DOHH2 (cell line): Measurements from ENCODE around the gene WDR5.

Experiments used
- H3F3A ChIP-seq: fragments of 200-600 bp; sonication (generic), shearing (Covaris generic); 2 replicates; pipeline ENCODE4 v1.6.0; 2016; ENCODE audit warnings: antibody characterized with exemption, mild to moderate bottlenecking; ENCODE audit not compliant: control insufficient read depth, insufficient read depth
- H3K27ac ChIP-seq: fragments of 200-600 bp; sonication (generic); 2 replicates; pipeline ENCODE4 v1.5.1; 2014; ENCODE audit warnings: low read depth, mild to moderate bottlenecking, low read length, moderate library complexity
- H3K27me3 ChIP-seq: fragments of 200-600 bp; sonication (generic); 2 replicates; pipeline ENCODE4 v1.6.1; 2014; ENCODE audit warnings: mild to moderate bottlenecking, low read length, mixed read lengths; ENCODE audit not compliant: control insufficient read depth
- H3K36me3 ChIP-seq: fragments of 200-600 bp; sonication (generic); 2 replicates; pipeline ENCODE4 v1.6.1; 2014; ENCODE audit warnings: mild to moderate bottlenecking, low read length, moderate library complexity, mixed read lengths; ENCODE audit not compliant: control insufficient read depth
- H3K4me1 ChIP-seq: fragments of 200-600 bp; sonication (generic); 2 replicates; pipeline ENCODE4 v1.6.1; 2014; ENCODE audit warnings: mild to moderate bottlenecking, low read length, mixed read lengths; ENCODE audit not compliant: control insufficient read depth
- H3K4me2 ChIP-seq: fragments of 200-600 bp; sonication (generic); 2 replicates; pipeline ENCODE4 v1.6.0; 2014; ENCODE audit warnings: mild to moderate bottlenecking, low read length, moderate library complexity
- H3K4me3 ChIP-seq: fragments of 200-600 bp; sonication (generic); 2 replicates; pipeline ENCODE4 v1.5.1; 2014; ENCODE audit warnings: mild to moderate bottlenecking, low read length, mixed read lengths
- H3K79me2 ChIP-seq: fragments of 200-600 bp; sonication (generic); 2 replicates; pipeline ENCODE4 v1.6.1; 2014; ENCODE audit warnings: mild to moderate bottlenecking, low read length, mixed read lengths; ENCODE audit not compliant: control insufficient read depth
- H3K9me2 ChIP-seq: fragments of 200-600 bp; sonication (generic); replicated peaks from 2 replicates; pipeline ENCODE4 v1.6.1; 2014; ENCODE audit warnings: mild to moderate bottlenecking, low read length, mixed read lengths; ENCODE audit not compliant: control insufficient read depth
- H3K9me3 ChIP-seq: fragments of 200-600 bp; sonication (generic); 2 replicates; pipeline ENCODE4 v1.6.1; 2014; ENCODE audit warnings: antibody characterized with exemption, low read length, mixed read lengths; ENCODE audit not compliant: control insufficient read depth, insufficient read depth
- H4K20me1 ChIP-seq: fragments of 200-600 bp; sonication (generic); 2 replicates; pipeline ENCODE4 v1.6.0; 2014; ENCODE audit warnings: low read depth, mild to moderate bottlenecking, antibody characterized with exemption, low read length, moderate library complexity; ENCODE audit not compliant: control insufficient read depth, insufficient read depth
- EZH2phosphoT487 ChIP-seq: fragments of 200-600 bp; sonication (generic); IDR thresholded peaks from 2 replicates; pipeline ENCODE4 v1.6.1; 2017; ENCODE audit warnings: borderline replicate concordance, mild to moderate bottlenecking, antibody characterized with exemption, low read length, moderate library complexity, mixed read lengths
- TF ChIP-seq, protein P1 (sequence below): fragments of 200-600 bp; sonication (generic); IDR thresholded peaks from one replicate; pipeline ENCODE4 v1.5.1; 2014; ENCODE audit warnings: antibody characterized with exemption, mild to moderate bottlenecking, low read depth, low read length; ENCODE audit not compliant: poor library complexity, severe bottlenecking

WDR5 gene

GRCh38 chr9:134178394-134178767 is 42.5 kb downstream of the WDR5 start:
- no peak overlapping the region for H3K27ac ChIP-seq
- TF ChIP-seq EZH2phosphoT487, result no peak
- TF ChIP-seq, protein P1, sequence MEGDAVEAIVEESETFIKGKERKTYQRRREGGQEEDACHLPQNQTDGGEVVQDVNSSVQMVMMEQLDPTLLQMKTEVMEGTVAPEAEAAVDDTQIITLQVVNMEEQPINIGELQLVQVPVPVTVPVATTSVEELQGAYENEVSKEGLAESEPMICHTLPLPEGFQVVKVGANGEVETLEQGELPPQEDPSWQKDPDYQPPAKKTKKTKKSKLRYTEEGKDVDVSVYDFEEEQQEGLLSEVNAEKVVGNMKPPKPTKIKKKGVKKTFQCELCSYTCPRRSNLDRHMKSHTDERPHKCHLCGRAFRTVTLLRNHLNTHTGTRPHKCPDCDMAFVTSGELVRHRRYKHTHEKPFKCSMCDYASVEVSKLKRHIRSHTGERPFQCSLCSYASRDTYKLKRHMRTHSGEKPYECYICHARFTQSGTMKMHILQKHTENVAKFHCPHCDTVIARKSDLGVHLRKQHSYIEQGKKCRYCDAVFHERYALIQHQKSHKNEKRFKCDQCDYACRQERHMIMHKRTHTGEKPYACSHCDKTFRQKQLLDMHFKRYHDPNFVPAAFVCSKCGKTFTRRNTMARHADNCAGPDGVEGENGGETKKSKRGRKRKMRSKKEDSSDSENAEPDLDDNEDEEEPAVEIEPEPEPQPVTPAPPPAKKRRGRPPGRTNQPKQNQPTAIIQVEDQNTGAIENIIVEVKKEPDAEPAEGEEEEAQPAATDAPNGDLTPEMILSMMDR, result no peak
- H3K4me2 ChIP-seq, result no peak overlapping the region
- H3K4me1 ChIP-seq, result peaks cover 18% of the 10 kb centered on the region
- no peaks in the 10 kb centered on the region; the same call in 1 of the 2 replicates for H3K27me3 ChIP-seq
- no peaks in the 10 kb centered on the region for H3K36me3 ChIP-seq
- no peaks in the 10 kb centered on the region for H3F3A ChIP-seq
- no peaks in the 10 kb centered on the region for H3K9me2 ChIP-seq
- no peak overlapping the region for H3K4me3 ChIP-seq
- H3K79me2 ChIP-seq, result no peaks in the 10 kb centered on the region
- peaks cover 6% of the 10 kb centered on the region; the same call in 1 of the 2 replicates for H3K9me3 ChIP-seq
- peaks cover 4% of the 10 kb centered on the region; the same call in 1 of the 2 replicates for H4K20me1 ChIP-seq

DNA sequence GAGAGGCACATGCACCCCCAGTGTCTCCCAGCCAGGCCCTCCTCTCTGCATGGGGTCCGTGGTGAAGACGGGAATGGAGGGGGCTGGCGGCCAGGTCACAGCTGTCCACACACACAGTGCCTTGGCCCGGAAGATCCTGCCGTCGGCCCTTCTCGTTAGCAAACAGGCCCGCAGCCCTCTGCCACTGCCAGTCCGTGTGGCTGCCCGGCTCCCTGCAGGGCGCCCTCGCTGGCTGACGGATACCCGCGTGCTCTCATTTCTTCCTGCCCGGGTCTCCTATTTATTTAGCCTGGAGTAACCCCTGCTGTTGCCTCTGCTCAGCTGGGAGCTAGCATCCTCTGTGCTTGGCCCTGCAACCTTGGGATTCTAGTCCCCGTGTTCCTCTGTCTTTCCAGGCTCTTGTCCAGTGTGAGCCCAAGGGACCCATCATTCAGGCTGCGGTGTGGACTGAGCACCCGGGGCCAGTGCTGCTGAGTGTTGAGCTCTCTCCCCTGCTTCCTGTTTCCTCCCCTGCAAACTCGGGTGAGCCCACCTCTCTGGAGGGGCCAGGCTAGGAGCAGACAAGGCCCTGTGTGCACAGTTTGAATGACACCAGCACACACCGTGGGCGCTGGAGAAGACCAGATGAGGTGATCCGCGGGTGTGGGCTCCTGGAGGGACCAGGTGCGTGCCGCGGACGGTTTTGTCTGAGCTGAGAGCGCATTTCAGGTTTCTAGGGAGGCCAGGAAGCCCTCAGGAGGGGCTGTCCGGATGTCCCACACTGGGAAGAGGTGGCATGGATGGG is 43.1 kb downstream of the WDR5 start:
- no peaks in the 10 kb centered on the region for H3K9me2 ChIP-seq
- TF ChIP-seq EZH2phosphoT487, result no peak
- TF ChIP-seq, protein P1, result no peak
- peaks cover 15% of the 10 kb centered on the region for H3K4me1 ChIP-seq
- H3K27me3 ChIP-seq, result no peaks in the 10 kb centered on the region; the same call in 1 of the 2 replicates
- peaks cover 6% of the 10 kb centered on the region; the same call in 1 of the 2 replicates for H3K9me3 ChIP-seq
- H3K4me3 ChIP-seq, result no peak overlapping the region
- peaks cover 4% of the 10 kb centered on the region; the same call in 1 of the 2 replicates for H4K20me1 ChIP-seq
- no peaks in the 10 kb centered on the region for H3F3A ChIP-seq
- H3K79me2 ChIP-seq, result no peaks in the 10 kb centered on the region
- H3K36me3 ChIP-seq, result no peaks in the 10 kb centered on the region
- no peak overlapping the region for H3K4me2 ChIP-seq
- H3K27ac ChIP-seq, result no peak overlapping the region

DNA sequence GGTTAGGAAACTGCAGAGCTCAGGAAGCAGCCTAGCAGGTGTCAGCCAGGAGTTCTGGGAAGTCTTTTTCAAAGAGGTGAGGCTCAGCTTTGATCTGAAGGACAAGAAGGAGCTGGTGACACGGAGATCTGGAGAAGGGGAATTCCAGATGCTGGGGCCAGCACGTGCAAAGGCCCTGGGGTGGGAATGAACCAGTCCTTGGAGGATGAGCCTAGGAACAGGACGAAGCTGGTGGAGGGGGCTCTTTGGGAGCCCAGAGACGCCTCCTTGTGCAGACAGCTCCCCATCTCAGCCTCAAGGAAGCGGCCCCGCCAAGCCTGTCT is 43.7 kb downstream of the WDR5 start:
- H3K4me3 ChIP-seq, result no peak overlapping the region
- peaks cover 9% of the 10 kb centered on the region for H3K4me1 ChIP-seq
- H3F3A ChIP-seq, result no peaks in the 10 kb centered on the region
- H3K27me3 ChIP-seq, result no peaks in the 10 kb centered on the region; the same call in 1 of the 2 replicates
- H3K36me3 ChIP-seq, result no peaks in the 10 kb centered on the region
- H3K27ac ChIP-seq, result no peak overlapping the region
- H3K9me3 ChIP-seq, result peaks cover 6% of the 10 kb centered on the region; the same call in 1 of the 2 replicates
- peaks cover 4% of the 10 kb centered on the region; the same call in 1 of the 2 replicates for H4K20me1 ChIP-seq
- TF ChIP-seq, protein P1, result no peak
- no peak for TF ChIP-seq EZH2phosphoT487
- no peak overlapping the region for H3K4me2 ChIP-seq
- H3K9me2 ChIP-seq, result no peaks in the 10 kb centered on the region
- no peaks in the 10 kb centered on the region for H3K79me2 ChIP-seq
